NCI-H1436 treated with DMSO at 0.1 percent for 48 hours (cell line): ENCODE results near the gene PTPRN2.
"Not testable (repeated sequence)": the region's sequence is repeated elsewhere in the genome, so short reads cannot be mapped to it uniquely, and the experiment has no call there.

ENCODE experiments used
- DNase-seq: peaks from one replicate; lab custom pipeline; 2025; lab: John Stamatoyannopoulos, UW

Gene PTPRN2

GRCh38 chr7:157928808-157929425 lies 658.7 kb downstream of the PTPRN2 start:
- DNase-seq = no peak

GRCh38 chr7:157928171-157928794 lies 659.3 kb downstream of the PTPRN2 start:
- no peak for DNase-seq

GRCh38 chr7:157927313-157927925 lies 660.2 kb downstream of the PTPRN2 start:
- no peak for DNase-seq

GRCh38 chr7:157926521-157927150 lies 661.0 kb downstream of the PTPRN2 start:
- no peak for DNase-seq

DNA sequence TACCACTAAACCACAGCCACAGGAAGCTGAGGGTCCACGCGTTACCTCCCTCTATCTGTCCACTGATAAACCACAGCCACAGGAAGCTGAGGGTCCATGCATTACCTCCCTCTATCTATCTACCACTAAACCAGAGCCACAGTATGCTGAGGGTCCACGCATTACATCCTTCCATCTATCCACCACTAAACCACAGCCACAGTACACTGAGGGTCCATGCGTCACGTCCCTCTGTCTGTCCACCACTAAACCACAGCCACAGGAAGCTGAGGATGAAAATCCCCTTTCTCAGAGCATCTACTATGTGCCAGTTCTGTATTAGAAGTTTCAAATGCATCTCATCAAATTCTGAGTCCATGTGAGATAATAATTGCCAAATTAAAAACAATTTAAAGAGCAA lies 661.5 kb downstream of the PTPRN2 start:
- no peak for DNase-seq

DNA sequence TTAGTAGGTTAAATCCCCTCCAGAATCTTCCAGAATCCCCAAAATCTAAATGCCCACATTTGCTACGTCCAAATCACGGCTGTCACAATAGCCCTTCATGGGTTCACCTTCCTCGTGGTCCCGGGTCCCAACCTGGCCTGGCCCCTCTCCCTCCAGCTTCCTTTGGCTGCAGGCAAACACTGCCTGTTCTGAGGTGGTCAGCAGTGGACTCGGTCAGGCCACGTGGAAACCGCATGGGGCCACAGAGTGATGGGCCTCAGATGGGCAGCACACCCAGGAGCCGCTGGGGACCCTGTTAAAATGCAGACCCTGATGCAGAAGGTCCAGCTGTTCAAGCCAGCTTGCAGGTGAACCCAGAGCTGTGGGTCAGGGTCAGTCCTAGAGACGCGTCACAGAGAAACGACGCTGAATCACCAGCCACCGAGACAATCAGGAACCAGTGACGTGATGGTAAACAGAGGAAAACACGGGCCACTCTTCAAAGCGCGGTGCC lies 662.2 kb downstream of the PTPRN2 start:
- DNase-seq = no peak

DNA sequence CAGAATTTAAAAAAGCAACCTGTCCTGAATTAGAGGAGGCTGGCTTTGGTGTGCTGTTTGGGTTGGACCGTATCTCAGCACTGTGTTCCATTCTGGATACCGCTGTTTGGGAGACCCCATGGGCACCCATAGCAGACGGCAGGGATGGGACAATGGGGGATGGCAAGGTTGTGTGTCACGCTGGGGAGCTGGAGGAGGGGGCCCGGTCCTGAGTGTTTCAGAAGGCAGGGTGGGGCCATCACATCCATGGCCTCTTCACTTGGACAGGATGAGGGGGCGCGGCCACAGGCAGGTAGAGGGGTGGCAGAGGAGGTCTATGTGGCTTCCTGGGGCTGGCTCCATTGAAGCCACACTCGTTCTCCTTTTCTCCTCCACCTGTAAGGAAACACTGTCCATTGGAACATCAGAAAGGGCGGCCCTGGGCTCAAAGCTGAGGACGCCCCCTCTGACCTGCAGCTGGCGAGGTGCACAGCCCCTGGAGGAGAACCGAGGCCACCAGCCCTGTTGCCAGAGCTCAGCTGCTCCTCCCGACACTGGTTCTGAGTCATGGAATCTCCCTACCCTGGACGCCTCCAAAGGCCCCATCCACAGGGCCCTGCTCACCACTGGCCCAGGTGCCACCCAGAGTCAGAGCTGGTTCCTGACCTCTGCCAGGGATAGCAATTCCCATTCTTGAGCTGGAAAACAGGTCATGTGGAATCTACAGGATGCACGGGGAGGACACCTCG lies 663.6 kb downstream of the PTPRN2 start:
- no peak for DNase-seq

- no peak for DNase-seq
These were observed 665.0 kb downstream of the PTPRN2 start for GRCh38 chr7:157922576-157922975.

- DNase-seq = no peak
These were observed 669.1 kb downstream of the PTPRN2 start for GRCh38 chr7:157918326-157919080.

DNA sequence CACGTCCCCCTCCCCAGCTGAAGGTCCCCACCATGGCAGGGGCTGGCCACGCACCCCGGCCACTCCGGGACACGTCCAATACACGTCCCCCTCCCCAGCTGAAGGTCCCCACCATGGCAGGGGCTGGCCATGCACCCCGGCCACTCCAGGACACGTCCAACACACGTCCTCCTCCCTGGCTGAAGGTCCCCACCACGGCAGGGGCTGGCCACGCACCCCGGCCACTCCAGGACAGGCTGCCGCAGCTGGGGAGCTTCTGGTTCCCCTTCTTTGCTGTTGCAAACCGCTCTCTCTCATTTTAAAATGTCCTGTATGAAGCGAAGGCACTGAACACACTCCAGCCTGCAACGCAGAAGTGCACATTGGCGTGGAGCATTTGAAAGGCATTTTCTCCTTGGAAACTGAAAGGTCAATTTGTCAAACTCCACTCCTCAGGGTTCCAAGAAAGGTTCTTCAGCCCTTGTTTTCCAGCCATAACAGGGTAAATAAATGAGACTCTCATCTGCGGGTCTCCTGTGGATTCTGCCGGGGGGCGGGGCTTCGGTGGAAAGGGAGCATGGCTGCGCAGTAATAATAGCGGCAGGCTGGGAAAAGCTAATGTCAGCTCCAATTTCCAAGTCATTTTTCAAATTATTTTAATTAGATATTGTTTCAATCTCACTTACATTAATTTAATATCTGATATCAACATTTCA lies 670.5 kb downstream of the PTPRN2 start:
- DNase-seq = no peak

GRCh38 chr7:157910446-157910845 lies 677.2 kb downstream of the PTPRN2 start:
- no peak for DNase-seq

DNA sequence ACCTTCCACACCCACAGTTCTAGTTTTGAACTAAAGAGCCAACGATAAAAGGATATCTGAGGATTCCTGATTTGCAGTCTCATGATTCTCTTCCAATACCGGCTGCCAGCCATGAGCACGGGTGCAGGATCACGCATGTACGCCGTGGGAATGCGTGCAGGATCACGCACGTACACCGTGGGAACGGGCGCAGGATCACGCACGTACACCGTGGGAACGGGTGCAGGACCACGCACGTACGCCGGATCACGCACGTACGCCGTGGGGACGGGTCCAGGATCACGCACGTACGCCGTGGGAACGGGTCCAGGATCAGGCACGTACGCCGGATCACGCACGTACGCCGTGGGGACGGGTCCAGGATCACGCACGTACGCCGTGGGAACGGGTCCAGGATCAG lies 677.6 kb downstream of the PTPRN2 start:
- DNase-seq = not testable (repeated sequence)

- no peak for DNase-seq
These were observed 678.3 kb downstream of the PTPRN2 start for GRCh38 chr7:157909370-157909769.

DNA sequence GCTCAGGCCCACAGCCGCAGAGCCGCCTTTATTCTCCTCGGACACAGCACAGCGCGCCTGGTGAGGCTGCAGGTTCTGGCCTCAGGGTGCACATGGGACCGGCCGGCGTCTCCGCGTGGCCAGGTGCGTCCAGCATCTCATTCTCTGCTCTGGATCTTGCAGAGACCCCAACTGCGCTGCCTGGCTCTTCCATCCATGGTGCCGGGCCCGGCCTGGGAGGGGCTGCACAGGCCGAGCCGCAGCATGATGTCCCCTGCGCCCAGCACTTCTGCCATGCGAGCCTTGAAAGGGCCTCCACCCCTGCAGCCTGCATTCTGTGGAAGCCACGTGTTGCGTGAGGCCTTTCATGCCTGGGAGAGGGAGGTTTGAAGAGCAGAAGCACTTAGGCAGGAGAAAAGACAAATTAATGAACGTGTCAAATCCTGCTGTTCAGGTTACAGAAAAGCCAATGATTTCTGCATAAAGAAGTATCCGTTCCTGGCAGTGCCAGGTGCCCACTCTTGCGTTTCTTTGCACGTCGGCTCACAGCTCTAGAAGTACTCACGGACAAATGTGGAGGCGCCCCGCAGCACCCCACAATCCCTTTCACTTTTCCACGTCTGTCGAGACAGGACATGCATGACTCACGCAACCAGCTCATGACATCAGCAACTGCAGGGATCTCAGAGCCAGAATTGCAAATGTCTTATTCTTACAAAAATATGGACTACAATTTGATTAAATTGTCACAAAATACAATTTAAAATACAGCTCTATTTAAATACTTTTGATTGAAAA lies 679.4 kb downstream of the PTPRN2 start:
- DNase-seq = no peak

GRCh38 chr7:157907091-157907490 lies 680.5 kb downstream of the PTPRN2 start:
- DNase-seq = no peak

- DNase-seq = no peak
These were observed 681.0 kb downstream of the PTPRN2 start for GRCh38 chr7:157906583-157906982.

GRCh38 chr7:157905651-157906461 lies 681.8 kb downstream of the PTPRN2 start:
- no peak for DNase-seq

DNA sequence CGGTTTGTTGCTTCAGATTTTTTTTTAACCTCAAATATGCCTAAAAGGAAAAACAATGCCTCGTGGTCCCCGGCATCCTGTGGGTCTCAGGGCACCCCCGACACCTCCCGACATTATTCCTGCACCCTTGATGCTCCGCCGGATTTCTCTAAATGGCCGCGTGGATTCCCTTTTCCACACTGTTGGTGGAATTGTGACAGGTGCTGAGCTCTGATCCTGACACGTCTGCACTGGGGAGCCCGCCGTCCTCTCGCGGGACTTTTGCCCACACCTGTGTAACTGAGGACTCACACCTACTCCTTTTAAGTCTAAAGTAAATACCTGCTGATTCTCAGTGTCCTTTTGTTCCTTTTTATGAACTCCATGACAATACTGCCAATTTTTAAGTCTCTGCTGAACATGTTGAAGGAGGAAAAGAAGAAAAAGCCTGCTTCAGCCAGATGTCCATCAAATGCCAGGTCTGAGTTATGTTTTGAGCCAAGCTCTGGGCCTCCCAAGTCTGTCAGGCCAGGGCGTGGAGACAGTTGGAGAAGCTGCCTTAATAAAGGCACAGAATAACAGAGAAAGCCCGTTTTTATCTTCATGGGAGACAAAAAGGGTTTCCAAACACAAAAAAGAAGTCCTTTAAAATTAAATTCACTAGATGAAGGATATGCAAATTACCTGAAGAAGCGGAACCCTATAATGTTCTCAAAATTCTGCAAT lies 682.6 kb downstream of the PTPRN2 start:
- no peak for DNase-seq
